Kidney glomerular epithelial cell (primary cell): Measurements from ENCODE around the gene TMEM132D.

Experiments
- DNase-seq: peaks from one replicate; lab custom pipeline; 2025; lab: John Stamatoyannopoulos, UW

Gene TMEM132D

DNA sequence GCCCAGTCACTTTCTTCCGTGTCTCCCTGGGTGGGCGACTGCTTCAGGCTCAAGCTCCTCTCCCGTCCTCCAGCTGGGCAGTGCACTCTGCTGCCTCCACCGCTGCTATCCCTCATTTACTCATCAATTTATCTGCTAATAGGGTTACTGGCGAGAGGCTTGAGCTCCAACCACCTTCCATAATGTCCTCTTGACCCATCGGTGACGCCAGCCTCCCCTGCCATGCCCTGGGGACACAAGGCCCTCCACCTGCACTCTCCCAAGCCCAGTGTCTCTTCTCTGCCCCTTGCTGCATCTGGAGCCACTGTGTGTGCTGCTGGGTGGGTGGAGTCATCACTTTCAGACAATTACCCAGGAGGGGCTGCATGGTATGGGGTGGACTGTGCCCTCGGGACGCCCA, 78.5 kb downstream of the TMEM132D start:
- no peak for DNase-seq

DNA sequence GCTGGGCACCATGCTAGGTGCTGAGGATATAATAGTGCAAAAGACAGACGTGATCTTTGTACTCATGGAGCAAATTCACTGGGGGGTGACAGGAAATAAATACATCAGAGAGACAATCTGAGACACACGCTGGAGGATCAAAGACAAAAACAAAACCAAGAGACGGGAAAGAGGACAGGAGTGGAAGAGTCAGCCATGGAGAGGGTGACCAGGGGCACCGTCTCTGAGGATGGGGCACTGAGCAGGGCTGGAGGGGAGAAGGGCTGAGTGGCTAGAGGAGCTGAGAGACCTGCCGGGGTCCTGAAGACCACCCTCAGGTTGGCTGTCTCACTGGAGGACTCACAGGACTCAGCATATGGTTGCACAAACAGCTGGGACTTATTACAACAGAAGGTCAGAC, 81.9 kb downstream of the TMEM132D start:
- DNase-seq, result no peak

- peak; percentile 75 for DNase-seq
These were observed 84.4 kb downstream of the TMEM132D start for GRCh38 chr12:129819391-129819790.

- DNase-seq, result no peak
These were observed 88.0 kb downstream of the TMEM132D start for GRCh38 chr12:129815846-129816245.

DNA sequence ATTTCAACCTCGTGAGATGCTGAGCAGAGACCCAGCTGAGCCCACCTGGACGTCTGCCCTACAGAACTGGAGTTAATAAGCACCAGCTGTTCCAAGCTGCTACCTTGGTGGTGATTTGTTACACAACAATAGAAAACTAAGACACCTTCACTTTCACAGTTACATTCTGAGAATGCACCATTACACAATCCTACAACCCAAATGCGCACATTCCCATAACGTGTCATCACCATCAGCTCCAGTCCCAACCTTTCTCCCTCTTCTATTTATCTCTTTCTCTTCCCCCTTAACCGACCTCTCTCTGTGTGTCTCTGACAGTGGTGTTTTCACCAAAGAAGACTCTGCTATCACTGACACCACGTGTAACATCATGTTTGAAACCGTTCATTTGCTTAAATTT, 91.9 kb downstream of the TMEM132D start:
- DNase-seq, result no peak

DNA sequence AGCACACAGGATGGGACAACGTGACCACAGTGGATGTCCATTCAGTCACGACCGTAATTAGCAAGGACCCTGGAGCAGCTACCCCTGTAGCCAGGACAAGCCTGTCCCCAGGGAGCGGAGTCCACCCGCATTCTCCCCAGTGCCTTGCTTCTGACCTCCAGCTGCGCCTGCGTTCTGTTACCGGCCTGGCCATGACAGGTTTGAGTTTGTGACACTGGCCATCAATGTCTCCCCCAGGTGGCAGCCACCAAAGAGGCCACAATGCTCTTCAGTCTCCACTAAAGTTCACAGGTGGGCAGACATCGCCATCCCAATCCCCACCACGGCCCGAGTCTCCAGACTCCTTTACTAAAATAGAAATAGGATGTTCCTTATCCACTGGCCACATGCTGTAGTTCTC, 96.7 kb downstream of the TMEM132D start:
- DNase-seq, result no peak

GRCh38 chr12:129791396-129791795, 112.4 kb downstream of the TMEM132D start:
- no peak for DNase-seq

DNA sequence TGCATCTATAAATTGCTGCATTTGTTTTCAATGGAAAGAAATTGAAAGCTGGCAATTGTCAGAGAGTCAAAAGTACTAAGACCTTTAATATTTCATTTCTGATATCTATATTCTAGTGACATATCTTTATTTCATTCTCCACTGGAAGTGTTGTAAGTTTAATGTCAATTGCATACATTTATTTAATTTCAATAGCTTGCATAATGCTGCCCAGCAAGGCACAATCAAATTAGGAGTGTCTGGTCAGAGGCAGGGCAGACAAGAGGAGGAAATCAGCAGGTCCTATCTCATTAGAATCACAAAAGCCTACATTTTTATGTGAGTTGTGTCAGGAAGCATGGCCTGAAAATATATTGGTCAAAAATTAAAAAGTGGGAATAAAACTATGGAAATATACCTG, 112.9 kb downstream of the TMEM132D start:
- no peak for DNase-seq

GRCh38 chr12:129790331-129790730, 113.5 kb downstream of the TMEM132D start:
- DNase-seq, result no peak

GRCh38 chr12:129789921-129790320, 113.9 kb downstream of the TMEM132D start:
- no peak for DNase-seq

DNA sequence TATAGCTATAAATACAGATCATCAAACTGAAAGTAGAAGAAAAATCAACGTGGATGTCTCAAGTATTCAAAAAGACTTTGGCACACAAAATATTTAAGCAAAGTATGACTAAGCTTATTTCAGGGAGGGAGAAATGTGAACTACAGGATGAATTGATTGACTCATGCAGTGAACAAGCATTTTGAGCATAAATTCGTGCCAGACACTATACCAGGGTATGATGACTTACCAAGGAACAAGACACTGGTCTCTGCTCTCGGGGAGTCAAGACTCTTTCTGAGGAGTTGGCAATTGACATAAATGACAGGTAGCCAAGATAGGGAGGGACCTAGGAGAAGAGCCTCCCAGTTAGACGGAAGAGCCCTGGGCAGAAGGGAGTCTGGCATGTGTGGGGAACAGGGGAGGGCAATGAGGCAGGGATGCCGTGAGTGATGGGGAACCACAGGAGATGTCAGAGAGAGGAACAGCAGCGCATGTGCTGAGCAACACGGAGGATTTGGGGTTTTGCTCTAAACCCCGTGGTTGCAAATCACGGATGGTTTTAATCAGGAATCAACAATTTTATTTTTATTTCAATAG, 115.2 kb downstream of the TMEM132D start:
- no peak for DNase-seq

- DNase-seq, result no peak
These were observed 123.8 kb downstream of the TMEM132D start for GRCh38 chr12:129779989-129780388.

DNA sequence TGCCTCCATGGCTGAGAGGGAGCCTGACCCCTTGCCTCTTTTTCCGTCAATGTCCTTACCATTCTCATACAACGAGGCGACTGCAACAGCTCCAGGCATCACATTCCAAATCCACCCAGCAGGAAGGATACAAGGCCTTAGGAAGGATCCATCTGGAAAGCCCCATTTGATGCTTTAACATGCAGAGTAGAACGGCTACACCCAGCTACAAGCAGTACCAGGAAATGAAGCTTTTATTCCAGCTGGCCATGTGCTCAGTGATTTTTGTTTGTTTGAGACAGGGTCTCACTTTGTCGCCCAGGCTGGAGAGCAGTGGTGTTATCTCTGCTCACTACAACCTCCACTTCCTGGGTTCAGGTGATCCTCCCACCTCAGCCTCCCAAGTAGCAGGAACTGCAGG, 124.8 kb downstream of the TMEM132D start:
- DNase-seq, result no peak

DNA sequence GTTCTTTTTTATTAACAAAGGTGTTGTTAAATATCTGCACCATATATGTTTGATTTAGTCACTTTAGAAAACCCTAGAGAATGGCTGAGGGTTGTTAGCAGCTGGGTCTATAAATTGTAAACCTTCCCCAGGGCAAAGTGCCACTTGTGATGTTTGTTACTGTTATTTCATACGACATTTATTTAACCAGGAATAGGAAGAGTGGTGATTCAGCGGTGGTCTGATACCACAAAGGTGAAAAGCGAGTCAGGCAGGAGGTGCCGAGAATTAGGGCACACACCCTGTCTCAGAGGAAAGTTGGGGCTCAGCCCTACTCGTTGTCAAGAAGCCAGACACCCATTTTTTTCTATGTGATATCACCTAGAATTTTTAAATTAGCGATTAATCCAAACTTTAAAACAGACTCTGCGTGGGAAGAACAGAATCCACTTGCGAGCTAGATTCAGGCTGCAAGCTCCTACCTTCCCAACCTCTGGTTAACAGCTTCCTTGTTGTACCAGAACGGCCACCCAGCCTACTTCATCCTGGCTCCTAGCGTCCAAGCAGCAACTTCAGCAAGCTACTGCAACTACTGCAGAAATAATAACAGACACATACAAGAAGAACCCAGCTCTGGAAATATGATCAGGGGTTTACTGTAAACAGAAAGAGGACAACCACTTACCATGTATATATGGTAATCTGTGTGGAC, 126.7 kb downstream of the TMEM132D start:
- DNase-seq, result no peak

GRCh38 chr12:129772501-129773493, 131.0 kb downstream of the TMEM132D start:
- peak; percentile 29 for DNase-seq

GRCh38 chr12:129771238-129771637, 132.6 kb downstream of the TMEM132D start:
- no peak for DNase-seq

DNA sequence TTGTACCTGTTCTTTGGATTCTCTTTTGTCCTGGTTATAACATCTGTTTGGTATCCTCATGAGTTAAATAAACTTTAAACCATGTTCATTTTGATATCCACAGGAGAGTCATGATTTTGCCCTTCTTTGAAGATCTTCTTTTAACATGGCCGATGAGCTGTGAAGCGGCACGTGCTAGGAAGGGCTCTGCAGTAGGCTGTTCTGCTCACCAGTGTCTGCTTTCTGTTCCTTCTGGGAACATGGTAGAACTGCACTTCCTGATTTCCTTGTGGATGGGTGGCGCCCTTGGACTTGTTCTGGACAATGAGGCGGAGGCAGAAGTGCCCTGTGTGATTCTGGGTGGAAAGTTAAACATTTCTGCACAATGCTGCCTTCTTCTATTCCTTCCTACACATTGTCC, 138.1 kb downstream of the TMEM132D start:
- DNase-seq, result no peak

GRCh38 chr12:129762436-129762835, 141.4 kb downstream of the TMEM132D start:
- peak; percentile 30 for DNase-seq

DNA sequence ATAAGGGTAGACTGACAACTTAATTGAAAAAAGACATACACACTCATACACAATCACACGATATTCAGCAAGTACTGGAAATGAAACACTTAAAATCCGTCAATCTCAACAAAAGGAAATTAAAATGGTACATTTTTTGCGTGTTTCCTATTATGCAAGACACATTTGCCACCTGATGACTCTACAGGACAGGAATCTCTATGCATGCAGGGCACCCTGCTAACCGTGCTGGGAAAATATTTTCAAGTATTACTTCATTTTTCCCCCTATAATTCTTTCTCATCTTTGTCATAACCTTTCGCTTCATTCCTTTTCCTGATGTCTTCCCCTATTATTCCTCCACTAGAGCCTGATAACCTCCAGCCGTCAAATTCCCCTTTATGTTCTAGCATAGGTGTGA, 150.2 kb downstream of the TMEM132D start:
- DNase-seq, result peak; percentile 66

- no peak for DNase-seq
These were observed 153.4 kb downstream of the TMEM132D start for GRCh38 chr12:129750421-129750820.

GRCh38 chr12:129746318-129746717, 157.5 kb downstream of the TMEM132D start:
- no peak for DNase-seq

DNA sequence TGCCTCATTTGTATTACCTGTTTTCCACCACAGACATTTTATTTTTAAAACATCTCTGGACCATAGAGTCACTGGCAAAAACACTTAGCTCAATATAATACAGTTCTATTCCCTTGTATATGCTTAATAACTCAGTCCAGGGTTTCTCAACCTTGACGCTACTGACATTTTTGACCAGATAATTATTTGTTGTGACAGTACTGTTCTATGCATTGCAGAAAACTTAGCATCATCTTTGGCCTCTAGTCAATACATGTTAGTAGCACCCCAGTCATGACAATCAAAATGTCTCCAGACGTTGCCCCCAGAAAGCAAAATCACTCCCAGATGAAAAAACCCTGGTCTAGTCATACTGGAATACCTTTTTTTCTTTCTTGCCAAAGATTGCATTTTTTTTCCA, 174.7 kb downstream of the TMEM132D start:
- no peak for DNase-seq

- DNase-seq, result no peak
These were observed 176.7 kb downstream of the TMEM132D start for GRCh38 chr12:129727100-129727499.
